Measurements from ENCODE around the gene PRSS12.
"Not testable (repeated sequence)": the region's sequence is repeated elsewhere in the genome, so short reads cannot be mapped to it uniquely, and the experiment has no call there.

PRSS12 gene

GRCh38 chr4:118352843-118353533 is at the start of gene PRSS12:
TSS of gene PRSS12 (minus strand) at chr4:118353003. CDS start at chr4:118352720, 283 bp downstream.
- no peak for DNase-seq

GRCh38 chr4:118400356-118400755 is 47.6 kb upstream of the PRSS12 start:
- DNase-seq, result no peak

GRCh38 chr4:118399883-118400282 is 47.1 kb upstream of the PRSS12 start:
- DNase-seq, result not testable (repeated sequence)

DNA sequence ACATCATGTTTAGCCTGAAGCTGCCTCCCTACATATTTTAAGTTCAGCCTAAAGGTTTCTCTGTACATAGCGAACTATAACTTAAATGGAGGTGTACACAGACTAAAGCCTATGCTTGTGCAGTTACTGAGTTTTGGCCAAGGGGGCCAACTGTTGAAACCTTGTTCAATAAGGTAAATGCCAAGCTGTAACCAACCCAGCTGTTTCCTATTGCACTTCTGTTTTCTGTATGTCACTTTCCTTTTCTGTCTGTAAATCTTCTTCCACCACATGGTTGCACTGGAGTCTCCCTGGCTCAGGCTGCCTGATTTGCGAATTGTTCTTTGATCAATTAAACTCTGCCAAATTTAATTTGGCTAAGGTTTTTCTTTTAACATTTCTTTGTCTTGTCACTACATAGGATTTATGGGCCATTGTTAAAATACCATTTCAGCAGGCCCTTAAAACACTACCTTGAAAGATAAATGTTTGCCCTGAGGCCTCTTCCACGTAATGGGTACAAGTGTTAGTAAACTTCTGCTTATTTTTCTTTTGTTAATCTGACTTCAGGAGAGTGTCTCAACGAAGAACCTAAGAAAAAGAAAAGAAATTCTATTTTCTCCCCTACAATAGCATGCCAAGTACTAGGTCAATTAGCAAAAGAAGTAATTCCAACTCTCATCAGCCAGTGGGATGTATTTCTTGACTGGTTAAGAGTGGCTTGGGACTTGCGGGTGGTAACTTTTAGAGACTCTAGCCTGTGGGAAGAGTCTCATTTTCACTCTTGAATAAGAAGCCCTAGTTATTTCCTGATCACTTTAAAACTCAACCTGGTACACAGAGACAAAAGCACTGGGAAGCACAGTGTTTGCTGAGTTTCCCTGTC is 45.7 kb upstream of the PRSS12 start:
- DNase-seq, result no peak

DNA sequence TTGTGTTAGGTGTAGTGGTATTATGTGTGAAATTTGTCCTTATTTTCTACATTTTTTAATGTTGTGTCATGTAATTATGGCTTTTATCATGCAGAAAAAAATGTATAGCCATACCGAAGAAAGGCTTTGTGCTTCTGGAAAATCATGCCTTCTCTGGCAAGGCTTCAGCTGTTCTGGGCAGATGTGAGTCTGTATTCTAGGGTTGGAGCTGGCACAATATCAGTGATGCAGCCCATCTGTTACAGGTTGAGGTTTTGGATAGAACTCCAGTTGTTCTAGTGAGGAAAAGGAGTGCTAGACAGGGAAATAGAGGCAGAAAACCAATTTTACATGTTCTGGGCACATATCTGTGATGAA is 44.8 kb upstream of the PRSS12 start:
- DNase-seq, result no peak

- DNase-seq, result peak; percentile 8
These were observed 44.2 kb upstream of the PRSS12 start for GRCh38 chr4:118396881-118397622.

- no peak for DNase-seq
These were observed 42.3 kb upstream of the PRSS12 start for GRCh38 chr4:118395057-118395644.

GRCh38 chr4:118392509-118392908 is 39.7 kb upstream of the PRSS12 start:
- not testable (repeated sequence) for DNase-seq

DNA sequence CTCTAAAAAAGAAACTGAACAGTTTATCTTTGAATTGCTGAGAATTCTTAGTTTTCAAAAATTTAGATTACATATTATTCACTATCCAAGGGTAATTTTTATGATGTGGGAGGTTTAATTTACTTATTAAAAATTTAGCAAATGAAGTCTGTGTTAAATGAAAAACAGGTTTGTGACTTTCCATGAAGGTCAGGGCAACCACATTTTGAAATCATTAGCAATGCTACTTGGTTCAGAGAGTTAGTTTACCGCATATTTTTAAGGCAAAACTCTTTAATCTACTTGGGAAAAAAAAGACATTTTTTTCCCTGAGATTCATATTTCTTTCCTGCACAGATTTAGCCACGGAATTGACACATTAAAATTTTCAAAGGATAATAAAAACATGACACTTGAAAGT is 37.3 kb upstream of the PRSS12 start:
- DNase-seq, result no peak

GRCh38 chr4:118389721-118390120 is 36.9 kb upstream of the PRSS12 start:
- no peak for DNase-seq

DNA sequence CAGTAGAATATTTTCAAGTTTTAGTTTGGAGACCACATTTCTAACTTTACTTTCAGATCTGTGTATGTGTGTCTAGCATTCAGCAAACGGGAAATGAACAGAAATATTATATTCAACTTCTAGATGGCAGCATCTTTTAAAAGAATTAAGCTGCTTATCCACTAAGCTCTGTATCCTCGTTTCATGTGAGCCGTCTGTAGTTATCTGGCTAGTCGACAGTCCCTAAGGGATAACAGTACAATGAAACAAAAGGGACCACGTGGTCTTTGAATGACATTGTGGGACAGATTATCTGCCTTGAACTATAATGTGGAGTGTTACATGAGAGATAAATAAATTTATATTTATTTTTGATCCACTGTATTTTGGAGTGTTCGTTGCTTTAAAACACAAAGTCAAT is 35.8 kb upstream of the PRSS12 start:
- no peak for DNase-seq

DNA sequence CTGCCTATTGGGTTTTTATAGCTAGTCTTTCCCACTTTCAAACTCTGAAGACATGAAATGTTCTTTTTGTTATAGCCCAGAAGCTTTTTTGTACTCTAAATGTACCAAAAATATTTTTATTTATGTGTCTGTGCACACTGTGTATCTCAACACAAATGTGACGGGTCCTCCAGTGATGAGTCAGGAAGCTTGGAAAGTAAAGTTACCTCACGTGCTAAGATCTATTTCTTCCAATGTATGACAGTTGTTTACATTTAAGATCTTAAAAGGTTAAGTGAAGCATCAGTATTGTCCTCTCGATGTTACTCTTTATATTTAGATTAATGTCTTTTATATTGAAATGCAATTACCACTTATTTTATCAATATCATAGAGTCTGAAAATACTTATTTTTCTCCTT is 29.1 kb upstream of the PRSS12 start:
- no peak for DNase-seq

- no peak for DNase-seq
These were observed 20.9 kb upstream of the PRSS12 start for GRCh38 chr4:118373614-118374255.

DNA sequence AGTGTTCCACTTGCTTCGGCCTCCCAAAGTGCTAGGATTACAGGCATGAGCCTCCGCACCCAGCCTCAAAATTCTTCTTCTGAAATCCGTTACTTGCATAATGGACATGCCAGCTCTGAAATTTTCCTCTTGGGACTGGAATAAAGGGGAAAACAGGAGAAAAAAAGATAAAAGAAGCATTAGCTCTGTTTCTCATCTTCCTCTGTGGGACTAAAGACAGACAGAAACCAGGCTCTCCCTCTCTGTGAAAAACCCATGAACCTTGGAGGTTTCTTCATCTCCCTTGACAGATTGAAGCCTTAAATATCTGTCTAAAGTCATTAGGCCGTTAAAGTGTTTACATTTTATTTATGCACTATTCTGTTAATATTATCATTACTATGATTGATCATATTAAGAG is 19.4 kb upstream of the PRSS12 start:
- no peak for DNase-seq

- no peak for DNase-seq
These were observed 16.4 kb upstream of the PRSS12 start for GRCh38 chr4:118369231-118369630.

- peak; percentile 64 for DNase-seq
These were observed 15.1 kb upstream of the PRSS12 start for GRCh38 chr4:118367872-118368271.

GRCh38 chr4:118367361-118367760 is 14.6 kb upstream of the PRSS12 start:
- no peak for DNase-seq

GRCh38 chr4:118363166-118363565 is 10.4 kb upstream of the PRSS12 start:
- DNase-seq, result no peak

- DNase-seq, result no peak
These were observed 8.4 kb upstream of the PRSS12 start for GRCh38 chr4:118361192-118361591.

GRCh38 chr4:118360106-118360505 is 7.3 kb upstream of the PRSS12 start:
- no peak for DNase-seq

DNA sequence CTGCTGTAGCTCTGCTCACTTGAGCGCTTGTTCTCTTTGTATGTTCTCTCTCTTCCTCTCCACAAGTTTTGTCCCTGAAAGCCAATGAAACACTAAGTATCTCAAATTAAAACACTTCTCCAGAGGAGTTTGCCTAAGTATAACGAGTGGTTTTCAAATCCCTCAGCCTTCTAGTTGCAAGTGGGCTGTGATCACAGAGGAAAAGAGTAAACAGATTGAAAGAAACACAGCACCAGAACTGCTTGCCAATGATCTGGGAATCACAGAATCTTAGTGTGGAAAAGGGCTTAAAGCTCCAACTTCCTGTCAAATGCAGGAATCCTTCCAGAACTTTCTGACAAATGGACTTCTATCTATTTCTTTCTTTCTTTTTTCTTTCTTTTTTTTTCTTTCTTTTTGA is 4.8 kb upstream of the PRSS12 start:
- no peak for DNase-seq

GRCh38 chr4:118356731-118357130 is 3.9 kb upstream of the PRSS12 start:
- no peak for DNase-seq

- no peak for DNase-seq
These were observed 3.3 kb upstream of the PRSS12 start for GRCh38 chr4:118356111-118356510.

Measured in DMS79 (cell line).